NB4 (cell line): ENCODE data around the gene SLCO4A1.
A peak's percentile ranks its signal among the peaks of the same experiment; 100 is the strongest.

Experiments
- DNase-seq: peaks from one replicate; pipeline ENCODE4 v3.0.0; 2010; ENCODE audit warnings: low read depth
- H3K4me3 ChIP-seq: one replicate; pipeline ENCODE4 v1.5.1; 2011; ENCODE audit warnings: mild to moderate bottlenecking, low read depth, low read length, moderate library complexity
- MYC ChIP-seq: IDR thresholded peaks from 2 replicates; pipeline ENCODE4 v1.6.1; 2011; ENCODE audit warnings: low read depth, low read length
- POLR2A ChIP-seq: IDR thresholded peaks from 2 replicates; pipeline ENCODE4 v1.6.1; 2011; ENCODE audit warnings: mild to moderate bottlenecking; ENCODE audit not compliant: insufficient read length; ENCODE audit errors: extremely low read depth
- TF ChIP-seq, protein P1 (sequence below): IDR thresholded peaks from 2 replicates; pipeline ENCODE4 v1.6.1; 2011; ENCODE audit warnings: low read depth, low read length
- TF ChIP-seq, protein P2 (sequence below): IDR thresholded peaks from one replicate; pipeline ENCODE4 v1.5.1; 2012; ENCODE audit warnings: low read depth, low read length

The SLCO4A1 gene

DNA sequence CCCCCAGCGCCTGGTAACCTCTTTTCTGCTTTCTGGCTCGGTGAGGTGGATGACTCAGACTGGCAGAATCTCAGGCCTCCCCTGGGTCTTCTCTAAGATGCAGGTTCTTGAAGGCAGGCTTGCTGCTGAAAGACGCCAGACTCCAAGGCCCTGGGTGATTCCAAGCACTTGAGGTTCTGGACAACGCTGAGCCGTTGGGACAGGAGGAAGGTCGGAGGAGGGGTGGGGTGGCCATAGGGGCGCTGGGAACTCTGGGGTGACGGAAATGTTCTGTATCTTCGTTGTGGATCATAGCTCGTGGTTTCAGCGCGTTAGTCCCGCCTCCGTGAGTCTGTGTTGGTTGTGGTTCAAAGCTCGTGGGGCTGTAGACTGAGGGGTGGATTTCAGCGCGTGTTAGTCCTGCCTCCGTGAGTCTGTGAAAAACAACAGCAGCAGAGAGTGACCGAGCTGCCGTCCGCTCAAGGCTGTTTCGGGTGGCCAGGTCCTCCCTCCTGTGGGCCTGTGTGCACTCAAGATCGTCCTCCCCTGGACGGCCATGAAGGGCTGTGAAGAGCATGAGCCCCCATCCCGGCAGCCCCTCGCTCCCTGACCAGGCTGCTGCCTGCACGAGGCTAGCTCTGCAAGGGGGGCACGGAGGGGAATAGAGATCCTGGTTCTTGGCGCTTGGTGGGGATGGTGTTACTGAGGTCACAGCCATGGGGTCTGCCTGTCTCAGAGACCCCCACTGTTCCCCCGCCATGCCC, 74.1 kb downstream of the SLCO4A1 start:
- no peak overlapping the region for H3K4me3 ChIP-seq
- DNase-seq = peak; percentile 76
- TF ChIP-seq POLR2A (no peak), MYC (no peak)
- TF ChIP-seq, protein P1, sequence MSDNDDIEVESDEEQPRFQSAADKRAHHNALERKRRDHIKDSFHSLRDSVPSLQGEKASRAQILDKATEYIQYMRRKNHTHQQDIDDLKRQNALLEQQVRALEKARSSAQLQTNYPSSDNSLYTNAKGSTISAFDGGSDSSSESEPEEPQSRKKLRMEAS = 0 out of 2 replicates have a peak, but pooled peaks have one; percentile 5
- TF ChIP-seq, protein P2, sequence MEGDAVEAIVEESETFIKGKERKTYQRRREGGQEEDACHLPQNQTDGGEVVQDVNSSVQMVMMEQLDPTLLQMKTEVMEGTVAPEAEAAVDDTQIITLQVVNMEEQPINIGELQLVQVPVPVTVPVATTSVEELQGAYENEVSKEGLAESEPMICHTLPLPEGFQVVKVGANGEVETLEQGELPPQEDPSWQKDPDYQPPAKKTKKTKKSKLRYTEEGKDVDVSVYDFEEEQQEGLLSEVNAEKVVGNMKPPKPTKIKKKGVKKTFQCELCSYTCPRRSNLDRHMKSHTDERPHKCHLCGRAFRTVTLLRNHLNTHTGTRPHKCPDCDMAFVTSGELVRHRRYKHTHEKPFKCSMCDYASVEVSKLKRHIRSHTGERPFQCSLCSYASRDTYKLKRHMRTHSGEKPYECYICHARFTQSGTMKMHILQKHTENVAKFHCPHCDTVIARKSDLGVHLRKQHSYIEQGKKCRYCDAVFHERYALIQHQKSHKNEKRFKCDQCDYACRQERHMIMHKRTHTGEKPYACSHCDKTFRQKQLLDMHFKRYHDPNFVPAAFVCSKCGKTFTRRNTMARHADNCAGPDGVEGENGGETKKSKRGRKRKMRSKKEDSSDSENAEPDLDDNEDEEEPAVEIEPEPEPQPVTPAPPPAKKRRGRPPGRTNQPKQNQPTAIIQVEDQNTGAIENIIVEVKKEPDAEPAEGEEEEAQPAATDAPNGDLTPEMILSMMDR = no peak

DNA sequence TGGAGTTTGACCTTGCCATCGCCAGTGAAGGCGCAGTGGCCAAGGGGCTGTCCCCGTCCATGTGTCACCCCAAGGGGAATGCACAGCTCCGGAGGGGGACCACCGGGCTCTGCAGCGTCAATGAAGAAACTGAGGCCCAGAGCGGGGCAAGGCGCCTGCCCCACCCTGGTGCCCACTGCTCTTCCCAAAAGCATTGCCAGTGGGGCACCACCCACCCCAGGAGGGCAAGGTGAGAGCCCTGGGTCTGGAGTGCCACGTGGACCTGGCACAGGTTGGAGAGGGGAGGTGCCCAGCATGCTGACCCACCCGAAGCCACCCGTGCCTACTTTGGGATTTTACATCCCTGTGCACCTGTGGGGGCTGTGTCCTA, 74.6 kb downstream of the SLCO4A1 start:
- TF ChIP-seq POLR2A (no peak), MYC (no peak)
- TF ChIP-seq, protein P1 = no peak
- TF ChIP-seq, protein P2 = no peak
- H3K4me3 ChIP-seq = no peak overlapping the region
- no peak for DNase-seq

GRCh38 chr20:62717933-62718332, 75.6 kb downstream of the SLCO4A1 start:
- no peak for TF ChIP-seq MYC
- TF ChIP-seq, protein P2 = no peak
- TF ChIP-seq POLR2A = no peak
- TF ChIP-seq, protein P1 = no peak
- H3K4me3 ChIP-seq = no peak overlapping the region

DNA sequence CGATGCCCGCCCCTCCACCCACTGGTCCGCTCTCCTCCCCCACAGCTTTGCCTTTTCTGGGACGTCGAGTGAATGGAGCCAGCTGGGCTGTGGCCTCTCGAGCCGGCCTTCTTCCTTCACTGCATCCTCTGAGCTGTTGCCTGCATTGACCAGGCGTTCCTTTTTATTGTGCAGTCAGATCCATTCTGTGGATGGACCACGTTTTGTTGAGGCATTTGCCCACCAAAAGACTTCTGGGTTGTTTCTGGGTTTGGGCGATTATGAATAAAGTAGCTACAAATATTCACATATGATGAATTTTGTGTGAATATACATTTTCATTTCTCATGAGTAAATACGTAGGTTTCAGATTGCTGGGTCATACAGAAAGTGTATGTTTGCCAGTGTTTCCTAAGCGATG, 76.2 kb downstream of the SLCO4A1 start:
- no peak for DNase-seq
- TF ChIP-seq POLR2A (no peak), MYC (no peak)
- TF ChIP-seq, protein P2 = no peak
- TF ChIP-seq, protein P1 = no peak
- H3K4me3 ChIP-seq = no peak overlapping the region

More at GRCh38 chr20:62717933-62718332, 75.6 kb downstream of the SLCO4A1 start:
- DNase-seq = no peak

DNA sequence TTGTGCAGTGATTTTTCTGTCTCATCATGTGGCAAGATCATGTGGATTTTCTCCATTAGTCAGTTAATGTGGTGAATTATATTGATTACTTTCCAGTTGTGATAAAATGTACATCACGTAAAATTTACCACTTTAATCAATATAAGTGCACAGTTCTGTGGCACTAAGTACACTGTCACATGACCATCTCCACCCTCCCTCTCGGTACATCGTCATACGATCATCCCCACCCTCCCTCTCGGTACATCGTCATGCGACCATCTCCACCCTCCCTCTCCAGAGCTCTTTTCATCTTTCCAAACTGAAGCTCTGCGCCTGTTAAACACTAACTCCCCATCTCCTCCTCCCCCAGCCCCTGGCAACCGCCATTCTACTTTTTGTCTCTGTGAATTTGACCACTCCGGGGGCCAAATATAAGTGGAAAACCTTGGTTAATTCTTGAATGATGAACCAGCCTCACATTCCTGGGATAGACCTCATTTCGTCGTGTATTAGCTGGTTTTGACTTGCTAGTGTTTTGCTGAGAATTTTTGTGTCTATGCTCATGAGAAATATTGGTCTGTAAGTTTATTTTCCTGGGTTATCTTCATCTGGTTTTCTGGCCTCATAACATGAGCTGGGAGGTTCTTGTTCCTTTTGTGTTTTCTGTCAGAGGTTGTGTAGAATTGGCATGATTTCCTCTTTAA, 77.1 kb downstream of the SLCO4A1 start:
- no peak for TF ChIP-seq MYC
- TF ChIP-seq POLR2A = no peak
- TF ChIP-seq, protein P1 = no peak
- TF ChIP-seq, protein P2 = no peak
- DNase-seq = no peak
- no peak overlapping the region for H3K4me3 ChIP-seq
